OCI-LY3 (cell line): Measurements from ENCODE around the gene GK2.

ENCODE experiments used
- H2AFZ ChIP-seq: fragments of 200-600, 300-600 bp; shearing (Covaris generic); 2 replicates; pipeline ENCODE4 v1.6.0; 2014; ENCODE audit warnings: antibody characterized with exemption, low read depth, low read length
- H3K27ac ChIP-seq: fragments of 200-600, 300-600 bp; sonication (generic); 2 replicates; pipeline ENCODE4 v1.5.1; 2014; ENCODE audit warnings: mild to moderate bottlenecking, low read length, moderate library complexity, mixed read lengths
- H3K27me3 ChIP-seq: fragments of 200-600, 300-600 bp; sonication (generic); 2 replicates; pipeline ENCODE4 v1.6.1; 2014; ENCODE audit warnings: low read depth, low read length, mixed read lengths
- H3K36me3 ChIP-seq: fragments of 200-600, 300-600 bp; sonication (generic); replicated peaks from 2 replicates; pipeline ENCODE3; 2014; ENCODE audit warnings: low read depth, low read length, mixed read lengths
- H3K4me1 ChIP-seq: fragments of 300-600, 200-600 bp; sonication (generic); 2 replicates; pipeline ENCODE4 v1.6.1; 2014; ENCODE audit warnings: low read length, mixed read lengths
- H3K4me2 ChIP-seq: fragments of 200-600, 300-600 bp; sonication (generic); 2 replicates; pipeline ENCODE4 v1.6.1; 2014; ENCODE audit warnings: low read length, mixed read lengths
- H3K4me3 ChIP-seq: fragments of 300-600, 200-600 bp; sonication (generic); 2 replicates; pipeline ENCODE4 v1.5.1; 2014; ENCODE audit warnings: antibody characterized with exemption, mild to moderate bottlenecking, low read length, moderate library complexity
- H3K79me2 ChIP-seq: fragments of 300-600, 200-600 bp; shearing (Covaris generic); 2 replicates; pipeline ENCODE4 v1.6.1; 2014; ENCODE audit warnings: mild to moderate bottlenecking, low read length, mixed read lengths
- H3K9ac ChIP-seq: fragments of 300-600, 200-600 bp; shearing (Covaris generic); 2 replicates; pipeline ENCODE4 v1.6.0; 2014; ENCODE audit warnings: mild to moderate bottlenecking, low read length, moderate library complexity
- H3K9me3 ChIP-seq: fragments of 200-600, 300-600 bp; shearing (Covaris generic); 2 replicates; pipeline ENCODE4 v1.6.1; 2014; ENCODE audit warnings: low read length, mixed read lengths; ENCODE audit not compliant: insufficient read depth
- H4K20me1 ChIP-seq: fragments of 200-600, 300-600 bp; sonication (generic); 2 replicates; pipeline ENCODE4 v1.6.1; 2016; ENCODE audit warnings: low read length, mixed read lengths; ENCODE audit not compliant: insufficient read depth
- CTCF ChIP-seq: fragments of 200-600, 300-600 bp; sonication (generic); IDR thresholded peaks from 2 replicates; pipeline ENCODE4 v1.5.1; 2014; ENCODE audit warnings: antibody characterized with exemption, low read length, low read depth
- EZH2phosphoT487 ChIP-seq: fragments of 200-600 bp; shearing (Covaris generic); IDR thresholded peaks from 2 replicates; pipeline ENCODE4 v1.6.1; 2018; ENCODE audit warnings: antibody characterized with exemption, mixed run types, low read depth

Gene GK2

DNA sequence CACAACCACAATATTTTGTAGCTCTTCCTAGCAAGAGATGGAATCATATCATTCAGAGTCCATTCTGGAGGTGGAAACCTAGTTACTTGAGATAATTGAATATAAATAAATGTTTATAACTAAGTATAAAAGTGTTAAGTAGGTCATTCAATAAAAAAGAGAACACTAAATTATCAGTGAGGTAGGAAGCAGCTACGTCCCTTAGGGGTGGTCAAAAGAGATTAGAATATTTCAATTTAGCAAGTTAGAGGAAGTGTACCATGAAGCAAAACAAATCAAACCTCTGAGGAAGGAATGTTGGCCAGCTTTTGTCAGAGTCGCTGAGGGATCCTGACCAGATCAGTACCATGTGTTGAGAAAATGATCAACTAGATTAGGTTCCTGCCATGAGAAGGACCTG lies 38.0 kb downstream of the GK2 start:
- Histone ChIP-seq H3K79me2 (no peaks in the 10 kb centered on the region), H3K36me3 (no peaks in the 10 kb centered on the region), H3K4me3 (no peak overlapping the region), H2AFZ (no peak overlapping the region), H3K27me3 (no peaks in the 10 kb centered on the region), H3K9me3 (no peaks in the 10 kb centered on the region), H4K20me1 (no peaks in the 10 kb centered on the region), H3K9ac (no peak overlapping the region), H3K4me2 (no peak overlapping the region), H3K4me1 (no peaks in the 10 kb centered on the region), H3K27ac (no peak overlapping the region)
- TF ChIP-seq CTCF (no peak), EZH2phosphoT487 (no peak)

DNA sequence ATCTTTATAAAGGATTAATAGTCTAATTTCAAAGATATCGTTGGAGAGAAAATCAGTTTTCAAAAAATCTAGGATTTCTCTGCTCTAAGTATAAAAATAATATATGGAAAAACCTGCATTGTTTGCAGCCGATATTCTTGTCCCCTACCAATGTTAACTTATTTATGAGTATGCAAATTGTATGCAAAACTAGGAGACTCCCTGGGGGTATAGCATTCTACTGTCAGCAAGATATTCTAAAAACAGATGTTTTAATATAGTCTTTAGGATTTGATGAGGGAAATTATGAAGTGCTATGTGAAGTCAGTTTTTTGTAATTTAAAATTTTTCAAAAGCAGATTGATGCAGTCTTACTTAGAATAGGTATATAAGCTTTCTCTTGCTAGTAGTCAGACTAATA lies 40.9 kb downstream of the GK2 start:
- no peak for TF ChIP-seq CTCF
- TF ChIP-seq EZH2phosphoT487, result no peak
- Histone ChIP-seq H3K4me1 (no peaks in the 10 kb centered on the region), H3K27me3 (no peaks in the 10 kb centered on the region), H3K4me2 (no peak overlapping the region), H3K9me3 (no peaks in the 10 kb centered on the region), H4K20me1 (no peaks in the 10 kb centered on the region), H2AFZ (no peak overlapping the region), H3K4me3 (no peak overlapping the region), H3K9ac (no peak overlapping the region), H3K36me3 (no peaks in the 10 kb centered on the region), H3K27ac (no peak overlapping the region), H3K79me2 (no peaks in the 10 kb centered on the region)

DNA sequence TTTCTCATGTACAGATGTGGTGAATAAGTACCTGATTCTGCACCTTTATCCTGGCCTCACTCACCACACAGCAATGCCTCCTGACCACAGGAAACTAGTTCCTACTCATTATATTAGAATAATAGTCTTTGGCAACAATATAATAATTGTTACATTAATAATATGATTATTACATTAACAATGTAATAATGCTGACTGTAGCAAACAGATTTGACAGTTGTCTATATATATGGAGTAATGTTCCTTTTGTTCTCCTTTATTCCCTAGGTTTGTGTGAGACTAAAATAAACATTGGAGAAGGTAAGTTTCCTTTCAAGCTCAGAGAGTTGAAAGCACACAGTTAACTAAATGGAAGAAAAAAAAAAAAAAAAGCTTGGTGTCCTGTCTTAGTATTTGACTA lies 41.6 kb downstream of the GK2 start:
- Histone ChIP-seq H3K9ac (no peak overlapping the region), H3K4me2 (no peak overlapping the region), H4K20me1 (no peaks in the 10 kb centered on the region)

DNA sequence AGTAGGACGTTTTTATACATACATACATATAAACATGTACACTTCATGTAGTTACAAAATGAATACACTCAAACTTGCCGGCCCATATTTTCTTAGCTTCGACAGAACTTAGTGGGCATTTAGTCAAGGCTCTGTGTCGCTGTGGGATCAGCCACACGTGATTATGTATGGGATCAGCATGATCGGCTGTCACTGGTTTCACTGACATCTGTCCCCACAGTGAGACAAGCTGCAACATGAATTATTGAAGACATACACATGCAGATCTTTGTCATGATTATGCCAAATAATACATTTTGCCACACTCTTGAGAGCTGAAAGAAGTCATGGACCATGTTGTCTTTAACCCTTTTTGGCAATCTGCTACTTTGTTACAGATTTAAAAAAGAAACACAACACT lies 44.0 kb downstream of the GK2 start:
- H3K79me2 ChIP-seq, result no peaks in the 10 kb centered on the region
- no peaks in the 10 kb centered on the region for H4K20me1 ChIP-seq
- H3K36me3 ChIP-seq, result no peaks in the 10 kb centered on the region
- no peaks in the 10 kb centered on the region for H3K27me3 ChIP-seq
- H3K27ac ChIP-seq, result no peak overlapping the region
- no peak for TF ChIP-seq CTCF
- TF ChIP-seq EZH2phosphoT487, result no peak
- no peak overlapping the region for H3K4me2 ChIP-seq
- H3K9ac ChIP-seq, result no peak overlapping the region
- H3K4me3 ChIP-seq, result no peak overlapping the region
- H3K9me3 ChIP-seq, result no peaks in the 10 kb centered on the region
- no peak overlapping the region for H2AFZ ChIP-seq
- no peaks in the 10 kb centered on the region for H3K4me1 ChIP-seq

More for the DNA sequence above, 41.6 kb downstream of the GK2 start:
- Histone ChIP-seq H3K9me3 (no peaks in the 10 kb centered on the region), H3K4me1 (no peaks in the 10 kb centered on the region), H3K27ac (no peak overlapping the region), H3K27me3 (no peaks in the 10 kb centered on the region), H2AFZ (no peak overlapping the region), H3K79me2 (no peaks in the 10 kb centered on the region), H3K4me3 (no peak overlapping the region), H3K36me3 (no peaks in the 10 kb centered on the region)
- TF ChIP-seq CTCF, result no peak
